Measurements from ENCODE around the gene CTSO. TPM values are rescaled to one million over a fixed set of nuclear protein-coding genes. Genes with fewer than 3 reads are reported as not detected.

CTSO gene
- total and polyA plus RNA-seq, 2 experiments from 2014 or later: 0.44 to 0.83 TPM

- Histone ChIP-seq H3K36me3 (ENCODE audit: insufficient read depth) (no peaks in the 10 kb centered on the region), H3K4me2 (no peak overlapping the region), H3K4me1 (ENCODE audit: insufficient read depth) (peaks cover 5% of the 10 kb centered on the region; the same call in 1 of the 2 replicates), H3F3A (replicated peaks; ENCODE audit: low read depth) (no peaks in the 10 kb centered on the region), H3K27me3 (ENCODE audit: insufficient read depth) (peaks cover 78% of the 10 kb centered on the region), H2AFZ (no peak overlapping the region), H3K79me2 (replicated peaks; ENCODE audit: insufficient read depth) (no peaks in the 10 kb centered on the region), H3K4me3 (no peak overlapping the region), H3K9me2 (ENCODE audit: insufficient read depth) (no peaks in the 10 kb centered on the region), H3K27ac (ENCODE audit: low read depth) (no peak overlapping the region), H4K20me1 (replicated peaks; ENCODE audit: insufficient read depth) (peaks cover 4% of the 10 kb centered on the region; the same call in 1 of the 2 replicates)
- H3K27ac Mint-ChIP-seq: no peak overlapping the region
- peaks cover 9% of the 10 kb centered on the region; the same call in 2 of the 3 replicates for H3K9me3 Mint-ChIP-seq
- peaks cover 56% of the 10 kb centered on the region for H3K27me3 Mint-ChIP-seq (ENCODE audit: insufficient read depth, low read depth, poor library complexity)
- no peak overlapping the region for H3K4me3 Mint-ChIP-seq
- TF ChIP-seq ZNF114 (CRISPR knock-in tag; IDR thresholded peaks at IDR 0.05): no peak
- no peak for TF ChIP-seq REST (IDR thresholded peaks at IDR 0.05; ENCODE audit: unreplicated experiment)
- peak; percentile 55 for TF ChIP-seq POLR2AphosphoS5 (IDR thresholded peaks at IDR 0.05; ENCODE audit: low read depth)
- TF ChIP-seq CTCF (conservative IDR thresholded peaks at IDR 0.05; ENCODE audit: low read depth in 2 of 2): peak; percentile 59 to 69
- no peak for TF ChIP-seq ZNF331 (CRISPR knock-in tag; IDR thresholded peaks at IDR 0.05; ENCODE audit: low read depth)
- no peak; the same call in 1 of the 2 replicates for TF ChIP-seq CREB1 (CRISPR knock-in tag; IDR thresholded peaks at IDR 0.05; ENCODE audit: low read depth)
- TF ChIP-seq ZNF462 (CRISPR knock-in tag; IDR thresholded peaks at IDR 0.05): 0 out of 2 replicates have a peak, but pooled peaks have one; percentile 20
- no peak for TF ChIP-seq ETS1 (IDR thresholded peaks at IDR 0.05)
- no peak for TF ChIP-seq EZH2 (IDR thresholded peaks at IDR 0.05; ENCODE audit: low read depth, unreplicated experiment)
- TF ChIP-seq JUNB (IDR thresholded peaks at IDR 0.05; ENCODE audit: unreplicated experiment): no peak
- peak; percentile 96 for DNase-seq (ENCODE audit: low spot score)
- peak; percentile 100 for ATAC-seq
- no peaks in the 10 kb centered on the region; the same call in 2 of the 3 replicates for H3K36me3 Mint-ChIP-seq (ENCODE audit: low read depth)
- peaks cover 5% of the 10 kb centered on the region; the same call in 2 of the 3 replicates for H3K4me1 Mint-ChIP-seq
These were observed 46.1 kb upstream of the CTSO start for GRCh38 chr4:155999725-156000124.

Measured in GM23338 (cell line).